Fibroblast of skin of left biceps (primary cell): Measurements from ENCODE around the gene HRCT1.
A peak's percentile ranks its signal among the peaks of the same experiment; 100 is the strongest.
"Not testable (repeated sequence)": the region's sequence is repeated elsewhere in the genome, so short reads cannot be mapped to it uniquely, and the experiment has no call there.

Experiments used
- DNase-seq, 2 experiments: peaks; one replicate each; pipeline ENCODE4 v3.0.0-alpha.2; 2013; ENCODE audit warnings: low read depth in 2 of 2

Gene HRCT1

DNA sequence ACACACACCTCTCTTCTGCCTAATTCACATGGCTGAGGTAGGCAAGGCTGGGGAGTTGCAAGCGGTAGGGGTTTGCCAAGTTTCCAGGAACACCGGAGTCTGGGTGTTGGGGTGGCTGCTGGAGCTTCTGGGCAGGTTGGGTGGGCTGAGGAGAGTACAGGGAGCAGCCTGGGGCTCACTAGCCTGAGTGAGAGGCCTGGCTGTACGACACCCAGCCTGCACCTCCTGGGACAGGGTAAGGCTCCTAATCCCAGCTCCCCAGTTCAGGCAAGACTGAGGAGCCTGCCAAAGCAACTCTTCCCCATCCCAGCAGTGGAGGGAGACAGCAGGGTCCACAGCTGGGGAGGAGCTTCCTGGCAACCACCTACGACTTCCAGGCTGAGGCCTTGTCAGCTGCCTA, 11.3 kb downstream of the HRCT1 start:
- no peak for DNase-seq

- DNase-seq, result no peak
Measured at GRCh38 chr9:35918780-35919179, 12.8 kb downstream of the HRCT1 start.

- DNase-seq, result no peak
Measured at GRCh38 chr9:35919212-35920008, 13.4 kb downstream of the HRCT1 start.

GRCh38 chr9:35920051-35920620, 14.1 kb downstream of the HRCT1 start:
- DNase-seq, result no peak

- DNase-seq, result no peak
Measured at GRCh38 chr9:35923598-35923926, 17.6 kb downstream of the HRCT1 start.

DNA sequence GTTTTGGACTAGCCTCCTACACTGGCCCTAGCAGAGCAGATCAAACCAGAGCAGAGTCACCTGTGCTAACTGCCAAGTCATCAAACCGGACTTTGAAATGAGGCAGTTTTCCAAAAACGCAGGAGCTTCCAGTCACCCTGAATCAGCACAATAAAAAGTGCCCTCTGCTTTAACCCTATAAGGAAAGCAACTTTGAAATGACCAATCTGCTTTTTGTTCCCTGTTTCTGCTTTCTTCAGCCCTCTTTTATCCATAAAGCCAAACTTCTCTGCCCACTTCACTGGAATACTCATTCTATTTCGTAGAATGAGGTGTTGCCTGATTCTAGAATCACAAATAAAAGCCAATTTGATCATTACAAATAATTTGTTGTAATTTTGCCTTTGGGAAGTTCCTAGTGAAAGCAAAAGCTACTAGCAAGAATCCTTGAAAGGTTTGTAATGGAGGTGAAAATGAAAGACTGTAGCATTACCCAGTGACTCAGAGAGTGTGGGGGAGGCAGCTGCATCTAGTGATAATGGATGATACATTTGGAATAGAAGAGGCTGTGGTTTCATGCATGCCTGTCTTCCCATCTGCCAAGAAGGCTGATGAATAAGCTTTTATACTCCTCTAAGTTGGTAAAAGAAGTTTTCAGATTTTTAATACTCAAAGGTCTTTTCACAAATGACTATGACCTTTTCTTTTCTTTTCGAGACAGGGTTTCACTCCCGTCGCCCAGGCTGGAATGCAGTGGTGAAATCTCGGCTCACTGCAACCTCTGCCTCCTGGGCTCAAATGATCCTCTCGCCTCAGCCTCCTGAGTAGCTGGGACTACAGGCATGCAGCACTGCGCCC, 18.1 kb downstream of the HRCT1 start:
- peak; percentile 88 to 89 for DNase-seq

DNA sequence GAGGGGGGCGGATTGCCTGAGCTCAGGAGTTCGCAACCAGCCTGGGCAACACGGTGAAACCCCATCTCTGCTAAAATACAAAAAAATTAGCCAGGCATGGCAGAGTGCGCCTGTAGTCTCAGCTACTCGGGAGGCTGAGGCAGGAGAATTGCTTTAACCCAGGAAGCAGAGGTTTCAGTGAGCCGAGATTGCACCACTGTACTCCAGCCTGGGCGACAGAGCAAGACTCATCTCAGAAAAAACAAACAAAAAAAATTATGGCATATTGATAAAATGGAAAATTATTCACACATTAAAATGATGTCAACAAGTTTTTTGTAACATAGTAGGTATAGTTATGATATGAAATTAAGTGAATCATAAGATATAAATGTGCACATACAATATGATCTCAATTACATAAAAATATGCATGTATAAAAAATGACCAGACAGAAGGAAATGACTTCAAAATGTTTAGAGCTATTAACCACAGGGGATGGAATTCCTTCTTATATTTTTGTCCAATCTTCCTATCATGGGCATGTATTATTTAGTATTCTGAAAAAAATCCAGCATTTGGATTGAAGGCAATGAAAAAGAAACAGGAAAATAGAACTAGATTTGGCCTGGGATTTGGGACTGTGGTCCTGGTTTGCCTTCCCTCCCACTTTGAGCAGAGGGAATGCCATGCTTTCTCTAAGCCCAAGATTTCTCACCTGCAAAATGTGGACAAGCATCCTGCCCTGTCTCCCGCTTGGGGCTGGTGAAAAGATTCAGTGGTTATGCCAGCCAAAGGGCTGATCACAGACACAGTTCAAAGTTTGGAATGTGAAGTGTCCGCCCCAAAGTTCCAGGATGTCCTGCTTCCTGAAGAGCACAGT, 22.8 kb downstream of the HRCT1 start:
- no peak for DNase-seq

DNA sequence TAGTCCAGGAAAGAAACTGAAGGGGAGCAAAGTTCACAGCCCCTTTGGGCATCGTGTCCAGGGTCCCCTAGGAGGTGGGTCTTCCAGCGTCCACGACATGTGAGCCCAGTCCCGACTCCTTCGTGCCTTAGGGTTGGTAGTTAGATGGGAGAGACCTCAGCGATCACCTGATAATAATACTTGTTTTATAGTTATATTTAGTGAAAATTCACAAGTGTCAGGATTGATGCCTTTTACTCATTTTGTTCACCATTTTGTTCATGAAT, 23.4 kb downstream of the HRCT1 start:
- DNase-seq, result no peak

GRCh38 chr9:35930521-35930920, 24.5 kb downstream of the HRCT1 start:
- DNase-seq, result no peak

DNA sequence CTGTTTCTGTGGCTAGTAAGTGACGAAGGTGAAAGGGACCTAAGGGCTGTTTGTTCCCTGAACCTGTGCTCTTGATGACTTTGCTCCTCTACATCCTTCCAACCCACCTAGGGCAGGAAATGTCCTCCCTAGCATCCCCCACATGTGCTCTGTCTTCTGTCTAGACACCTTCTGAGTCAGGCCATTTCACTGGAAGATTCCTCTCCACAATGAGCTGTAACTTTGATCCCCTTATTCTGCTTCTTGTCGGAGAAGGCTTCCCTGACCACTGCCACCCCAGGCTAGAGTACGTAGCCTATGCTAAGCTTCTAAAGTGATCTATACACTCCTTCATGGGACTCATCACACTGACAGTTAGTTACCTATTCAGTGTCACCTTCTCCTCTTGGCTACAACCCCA, 25.0 kb downstream of the HRCT1 start:
- no peak for DNase-seq

- no peak for DNase-seq
Measured at GRCh38 chr9:35932735-35933134, 26.7 kb downstream of the HRCT1 start.

DNA sequence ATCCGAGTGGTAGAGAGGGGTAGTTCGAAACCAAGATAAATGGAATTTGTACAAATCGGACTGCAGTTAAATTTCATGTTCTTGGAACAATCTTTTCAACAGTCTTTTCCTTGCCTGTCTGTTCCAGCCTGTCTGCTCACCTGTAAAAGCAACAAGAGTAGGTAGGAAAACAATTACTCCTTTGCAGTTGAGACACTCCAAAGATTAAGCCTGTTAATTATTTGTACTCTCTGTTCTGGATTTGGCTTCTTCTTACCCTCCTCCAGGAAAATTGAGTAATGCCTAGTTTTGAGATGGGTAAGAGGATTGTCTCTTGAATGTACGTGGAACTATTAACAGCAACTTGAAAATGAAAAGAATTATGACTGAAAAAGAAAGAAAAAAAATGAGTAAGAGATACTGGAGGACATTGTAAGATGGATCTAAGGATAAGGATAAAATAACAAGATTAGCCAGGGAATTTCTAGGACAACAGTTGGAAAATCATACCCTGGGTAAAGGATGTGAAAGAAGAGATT, 27.6 kb downstream of the HRCT1 start:
- no peak for DNase-seq

DNA sequence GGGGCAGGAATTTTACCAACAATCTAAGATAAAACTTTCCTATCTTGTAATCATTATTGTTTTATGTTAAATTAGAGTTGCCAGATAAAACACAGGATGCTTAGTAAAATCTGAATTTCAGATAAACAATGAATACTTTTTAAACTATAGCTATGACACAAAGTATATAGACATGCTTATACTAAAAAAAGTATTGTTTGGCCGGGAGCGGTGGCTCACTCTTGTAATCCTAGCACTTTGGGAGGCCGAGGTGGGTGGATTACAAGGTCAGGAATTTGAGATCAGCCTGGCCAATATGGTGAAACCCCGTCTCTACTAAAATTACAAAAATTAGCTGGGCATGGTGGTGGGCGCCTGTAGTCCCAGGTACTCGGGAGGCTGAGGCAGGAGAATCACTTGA, 28.1 kb downstream of the HRCT1 start:
- DNase-seq, result not testable (repeated sequence)

- no peak for DNase-seq
Measured at GRCh38 chr9:35935261-35935660, 29.3 kb downstream of the HRCT1 start.

DNA sequence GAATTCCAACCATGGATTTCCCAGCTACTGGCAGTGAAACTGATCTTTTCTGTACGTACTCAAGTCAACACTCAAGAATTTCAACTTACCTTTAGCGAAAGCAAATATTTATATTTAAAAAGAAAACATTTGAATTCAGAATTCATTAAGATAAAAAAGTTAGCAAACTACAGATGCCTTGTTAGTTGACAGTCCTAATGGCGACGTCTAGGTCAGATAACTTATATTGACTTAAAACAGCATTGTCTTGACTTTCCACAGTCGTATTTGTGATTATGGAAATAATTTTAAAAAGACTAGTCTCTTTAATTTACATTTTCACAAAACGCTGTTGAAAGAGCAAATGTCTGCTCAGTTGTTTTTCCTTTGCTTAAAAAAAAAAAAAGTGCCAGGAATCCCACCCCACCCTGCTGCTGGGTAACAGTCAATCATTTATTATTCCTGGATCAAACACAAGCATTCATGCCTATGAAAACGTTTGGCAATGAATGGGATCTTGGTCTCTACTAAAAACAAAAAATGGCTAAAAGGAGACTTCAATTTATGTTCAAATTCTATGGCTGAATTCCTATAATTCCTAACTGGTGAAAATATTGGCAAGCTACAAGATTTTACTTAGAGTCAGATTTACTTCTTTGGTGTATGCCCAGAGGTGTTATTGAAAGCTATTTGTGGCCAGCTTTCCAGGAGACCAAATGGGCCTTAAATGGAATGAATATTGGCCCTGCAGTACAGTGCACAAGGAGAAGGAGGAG, 29.9 kb downstream of the HRCT1 start:
- peak; percentile 87 to 89 for DNase-seq

DNA sequence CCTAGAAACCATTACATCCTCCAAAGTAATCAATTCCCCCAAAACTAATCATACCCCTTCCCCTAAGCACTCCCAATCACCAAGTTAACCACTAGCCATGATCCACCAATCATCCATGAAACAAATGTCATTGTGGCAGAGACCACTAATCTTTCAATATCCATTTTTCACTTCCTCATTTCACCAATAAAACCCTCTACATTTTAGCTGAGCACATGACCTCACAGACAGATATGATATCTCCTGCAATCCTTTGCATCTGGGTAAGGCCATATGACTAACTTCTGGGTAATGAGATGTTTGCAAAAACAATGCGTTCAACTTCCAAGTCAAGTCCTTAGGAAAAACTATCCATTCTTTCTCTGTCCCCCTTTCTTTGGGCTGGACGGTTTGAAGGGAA, 31.2 kb downstream of the HRCT1 start:
- DNase-seq, result no peak

DNA sequence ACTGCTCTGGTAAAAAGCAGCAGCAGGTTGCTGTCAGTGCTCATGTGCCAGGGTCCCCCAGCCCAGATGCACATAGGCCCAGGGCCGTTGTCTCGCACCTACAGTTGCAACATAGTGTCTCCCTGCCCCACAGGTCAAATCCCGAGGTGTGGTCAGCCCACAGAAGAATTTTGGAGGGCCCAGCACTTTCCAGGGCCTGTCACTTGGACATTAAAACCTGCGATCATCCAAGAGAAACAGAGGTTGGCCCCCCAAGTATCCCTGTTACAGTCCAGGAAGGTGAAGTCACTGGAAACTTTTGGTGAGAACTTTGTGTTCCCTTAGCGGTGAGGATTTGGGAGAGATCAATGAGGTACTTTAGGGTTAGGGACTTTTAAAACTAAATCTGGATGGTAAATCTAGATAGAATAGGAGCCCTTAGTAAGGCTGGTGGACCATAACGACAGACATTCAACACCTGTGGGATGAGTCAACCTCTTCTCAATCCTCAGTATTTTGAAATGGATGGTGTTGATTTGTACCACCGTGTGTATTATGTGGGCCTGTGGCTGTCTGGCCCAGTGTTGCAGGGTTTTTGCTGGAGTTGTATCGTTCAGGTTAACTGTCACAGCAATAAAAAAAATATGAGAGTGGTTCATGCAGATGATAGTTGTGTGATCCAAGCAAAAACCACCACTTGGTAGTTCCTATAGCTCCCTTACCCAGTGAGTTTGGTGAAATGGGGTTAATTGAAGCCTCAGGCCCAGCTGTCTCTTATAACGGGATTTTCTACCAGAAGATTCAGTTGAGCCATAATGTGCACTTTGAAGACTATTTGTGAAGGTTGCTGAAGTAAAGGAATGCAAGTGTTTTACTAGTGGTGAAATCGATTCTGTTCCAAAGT, 32.7 kb downstream of the HRCT1 start:
- DNase-seq, result no peak

- no peak for DNase-seq
Measured at GRCh38 chr9:35939679-35940250, 33.8 kb downstream of the HRCT1 start.

- DNase-seq, result no peak
Measured at GRCh38 chr9:35940458-35941407, 34.7 kb downstream of the HRCT1 start.
